ENCODE data around the gene MYLK2.

Gene MYLK2

GRCh38 chr20:31856516-31856915 is 37.4 kb downstream of the MYLK2 start:
- no peaks in the 10 kb centered on the region for H4K20me1 ChIP-seq (ENCODE audit: insufficient read depth, low read length)
- H3K27me3 ChIP-seq (ENCODE audit: low read depth, low read length), result peaks cover 51% of the 10 kb centered on the region
- H3K27ac ChIP-seq (ENCODE audit: low read length), result no peak overlapping the region
- H3K4me2 ChIP-seq (ENCODE audit: low read length), result no peak overlapping the region
- no peaks in the 10 kb centered on the region for H3K9me3 ChIP-seq (ENCODE audit: insufficient read depth, low read length)
- no peak overlapping the region for H3K9ac ChIP-seq (ENCODE audit: low read length)
- TF ChIP-seq CTCF (IDR thresholded peaks at IDR 0.05; ENCODE audit: low read depth, low read length) (no peak), EZH2phosphoT487 (IDR thresholded peaks at IDR 0.05; ENCODE audit: low read depth) (no peak)
- no peak overlapping the region for H2AFZ ChIP-seq (ENCODE audit: low read depth, low read length)
- no peaks in the 10 kb centered on the region for H3K79me2 ChIP-seq (ENCODE audit: low read length)
- peaks cover 32% of the 10 kb centered on the region for H3K4me1 ChIP-seq (ENCODE audit: low read length)
- H3K36me3 ChIP-seq (replicated peaks; ENCODE audit: low read depth, low read length), result no peaks in the 10 kb centered on the region
- H3K4me3 ChIP-seq (ENCODE audit: low read length), result no peak overlapping the region

- Histone ChIP-seq H3K79me2 (ENCODE audit: low read length) (no peaks in the 10 kb centered on the region), H3K27me3 (ENCODE audit: low read depth, low read length) (peaks cover 49% of the 10 kb centered on the region), H3K4me3 (ENCODE audit: low read length) (no peak overlapping the region; the same call in 1 of the 2 replicates), H4K20me1 (ENCODE audit: insufficient read depth, low read length) (peaks cover 5% of the 10 kb centered on the region; the same call in 1 of the 2 replicates), H2AFZ (ENCODE audit: low read depth, low read length) (no peak overlapping the region), H3K9me3 (ENCODE audit: insufficient read depth, low read length) (no peaks in the 10 kb centered on the region), H3K9ac (ENCODE audit: low read length) (no peak overlapping the region), H3K4me2 (ENCODE audit: low read length) (peak overlapping the region; percentile 40), H3K4me1 (ENCODE audit: low read length) (peaks cover 32% of the 10 kb centered on the region), H3K27ac (ENCODE audit: low read length) (no peak overlapping the region), H3K36me3 (replicated peaks; ENCODE audit: low read depth, low read length) (peaks cover 8% of the 10 kb centered on the region)
- TF ChIP-seq CTCF (IDR thresholded peaks at IDR 0.05; ENCODE audit: low read depth, low read length) (peak; percentile 26; the same call in 1 of the 2 replicates), EZH2phosphoT487 (IDR thresholded peaks at IDR 0.05; ENCODE audit: low read depth) (no peak)
Observed at GRCh38 chr20:31857861-31858759, 39.0 kb downstream of the MYLK2 start.

- Histone ChIP-seq H4K20me1 (ENCODE audit: insufficient read depth, low read length) (peaks cover 5% of the 10 kb centered on the region; the same call in 1 of the 2 replicates), H3K27ac (ENCODE audit: low read length) (no peak overlapping the region), H3K4me1 (ENCODE audit: low read length) (peaks cover 32% of the 10 kb centered on the region), H3K27me3 (ENCODE audit: low read depth, low read length) (peaks cover 48% of the 10 kb centered on the region), H2AFZ (ENCODE audit: low read depth, low read length) (no peak overlapping the region), H3K9ac (ENCODE audit: low read length) (no peak overlapping the region), H3K9me3 (ENCODE audit: insufficient read depth, low read length) (no peaks in the 10 kb centered on the region), H3K36me3 (replicated peaks; ENCODE audit: low read depth, low read length) (peaks cover 12% of the 10 kb centered on the region), H3K79me2 (ENCODE audit: low read length) (no peaks in the 10 kb centered on the region), H3K4me3 (ENCODE audit: low read length) (no peak overlapping the region; the same call in 1 of the 2 replicates), H3K4me2 (ENCODE audit: low read length) (peak overlapping the region; percentile 40)
- TF ChIP-seq CTCF (IDR thresholded peaks at IDR 0.05; ENCODE audit: low read depth, low read length), result no peak
Observed at GRCh38 chr20:31858760-31859083, 39.6 kb downstream of the MYLK2 start.

GRCh38 chr20:31859266-31859997 is 40.3 kb downstream of the MYLK2 start:
- Histone ChIP-seq H3K4me3 (ENCODE audit: low read length) (no peak overlapping the region), H3K9ac (ENCODE audit: low read length) (no peak overlapping the region), H3K4me1 (ENCODE audit: low read length) (peaks cover 32% of the 10 kb centered on the region), H3K27ac (ENCODE audit: low read length) (no peak overlapping the region), H4K20me1 (ENCODE audit: insufficient read depth, low read length) (peaks cover 5% of the 10 kb centered on the region; the same call in 1 of the 2 replicates), H3K27me3 (ENCODE audit: low read depth, low read length) (peaks cover 41% of the 10 kb centered on the region), H3K36me3 (replicated peaks; ENCODE audit: low read depth, low read length) (peaks cover 19% of the 10 kb centered on the region), H3K9me3 (ENCODE audit: insufficient read depth, low read length) (no peaks in the 10 kb centered on the region), H3K4me2 (ENCODE audit: low read length) (no peak overlapping the region), H3K79me2 (ENCODE audit: low read length) (no peaks in the 10 kb centered on the region), H2AFZ (ENCODE audit: low read depth, low read length) (no peak overlapping the region)
- no peak for TF ChIP-seq EZH2phosphoT487 (IDR thresholded peaks at IDR 0.05; ENCODE audit: low read depth)
